GM12878 (cell line): ENCODE results near the gene ABHD14A.

Experiments used
- BMI1 ChIP-seq: fragments of 450-650 bp; IDR thresholded peaks from 2 replicates; pipeline ENCODE4 v1.6.1; 2016; ENCODE audit warnings: mild to moderate bottlenecking, moderate library complexity, borderline replicate concordance
- CTCF ChIP-seq, 3 experiments: IDR thresholded peaks in 2 of 3; conservative IDR thresholded peaks in 1 of 3; 2 replicates each; pipeline ENCODE4 v1.5.1; 2011; ENCODE audit warnings: low read depth in 3 of 3, low read length in 3 of 3, mild to moderate bottlenecking in 3 of 3, control low read depth in 2 of 3, moderate library complexity in 2 of 3, inconsistent platforms in 1 of 3, mixed read lengths in 1 of 3; ENCODE audit not compliant: control insufficient read depth in 2 of 3, insufficient read depth in 1 of 3; ENCODE audit errors: extremely low read depth in 1 of 3
- CUX1 ChIP-seq: IDR thresholded peaks from 2 replicates; pipeline ENCODE4 v1.6.1; 2012; ENCODE audit warnings: improper control_type of control experiment, low read depth, low read length; ENCODE audit not compliant: insufficient replicate concordance
- EZH2 ChIP-seq: IDR thresholded peaks from 2 replicates; pipeline ENCODE4 v1.6.1; 2012; ENCODE audit warnings: low read depth, mild to moderate bottlenecking, control low read depth, inconsistent platforms, low read length, borderline replicate concordance; ENCODE audit not compliant: control insufficient read depth
- FOS ChIP-seq: IDR thresholded peaks from 3 replicates; pipeline ENCODE4 v1.6.1; 2011; ENCODE audit warnings: borderline replicate concordance; ENCODE audit not compliant: insufficient read length; ENCODE audit errors: extremely low read depth
- FOXK2 ChIP-seq: fragments of 450-650 bp; IDR thresholded peaks from 2 replicates; pipeline ENCODE4 v1.6.1; 2017; ENCODE audit warnings: mild to moderate bottlenecking, moderate library complexity
- FOXM1 ChIP-seq: IDR thresholded peaks from 2 replicates; pipeline ENCODE4 v1.6.1; 2012; ENCODE audit warnings: low read depth, mild to moderate bottlenecking, inconsistent platforms, low read length, moderate library complexity
- RCOR1 ChIP-seq: conservative IDR thresholded peaks from 2 replicates; pipeline ENCODE4 v1.6.1; 2012; ENCODE audit warnings: low read depth, low read length, improper control_type of control experiment
- RELB ChIP-seq: fragments of 450-650 bp; IDR thresholded peaks from 2 replicates; pipeline ENCODE4 v1.6.1; 2017; ENCODE audit warnings: low read depth, mild to moderate bottlenecking, moderate library complexity
- SREBF2 ChIP-seq: IDR thresholded peaks from 2 replicates; pipeline ENCODE4 v1.6.1; 2012; ENCODE audit warnings: mild to moderate bottlenecking, low read length

GRCh38 chr3:51974963-51975851, at the start of gene ABHD14A:
- TF ChIP-seq CTCF (IDR thresholded peaks at IDR 0.05 in 2 of 3, conservative IDR thresholded peaks at IDR 0.05 in 1 of 3; ENCODE audit: control insufficient read depth in 2 of 3, extremely low read depth in 1 of 3, insufficient read depth in 1 of 3, low read depth in 3 of 3, low read length in 3 of 3) = no peak
- TF ChIP-seq FOS = no peak
- no peak for TF ChIP-seq CUX1
- no peak for TF ChIP-seq RCOR1
- TF ChIP-seq RELB = no peak
- no peak for TF ChIP-seq FOXM1
- TF ChIP-seq SREBF2 = no peak
- TF ChIP-seq EZH2 = no peak
- TF ChIP-seq BMI1 = no peak
- no peak for TF ChIP-seq FOXK2
